Hepatocyte (in vitro differentiated cells): ENCODE results near the gene ETV6. TPM values are rescaled to one million over a fixed set of nuclear protein-coding genes. Genes with fewer than 3 reads are reported as not detected.
A peak's percentile ranks its signal among the peaks of the same experiment; 100 is the strongest.

ENCODE experiments used
- DNase-seq: peaks from one replicate; pipeline ENCODE4 v3.0.0-alpha.2; 2016; ENCODE audit warnings: low spot score
- H2AFZ ChIP-seq: fragments of 200-600 bp; sonication (generic); 2 replicates; pipeline ENCODE4 v1.6.0; 2016; ENCODE audit warnings: antibody characterized with exemption, mild to moderate bottlenecking
- H3K27ac ChIP-seq: fragments of 200-600 bp; sonication (generic); 2 replicates; pipeline ENCODE4 v1.5.1; 2016; ENCODE audit warnings: mild to moderate bottlenecking
- H3K27me3 ChIP-seq: fragments of 200-600 bp; sonication (generic); 2 replicates; pipeline ENCODE4 v1.6.1; 2016
- H3K36me3 ChIP-seq: fragments of 200-600 bp; sonication (generic); replicated peaks from 2 replicates; pipeline ENCODE4 v1.5.1; 2016; ENCODE audit warnings: low read depth; ENCODE audit not compliant: insufficient read depth
- H3K4me1 ChIP-seq: fragments of 200-600 bp; sonication (generic); 2 replicates; pipeline ENCODE4 v1.5.1; 2016; ENCODE audit warnings: mild to moderate bottlenecking, moderate library complexity; ENCODE audit not compliant: insufficient read depth
- H3K4me2 ChIP-seq: fragments of 200-600 bp; sonication (generic); 2 replicates; pipeline ENCODE4 v1.6.0; 2016
- H3K4me3 ChIP-seq: fragments of 200-600 bp; sonication (generic); 2 replicates; pipeline ENCODE4 v1.5.1; 2016; ENCODE audit warnings: mild to moderate bottlenecking
- H3K79me2 ChIP-seq: fragments of 200-600 bp; sonication (generic); 2 replicates; pipeline ENCODE4 v1.6.0; 2017; ENCODE audit warnings: mild to moderate bottlenecking
- H3K9me2 ChIP-seq: fragments of 200-600 bp; sonication (generic); replicated peaks from 2 replicates; pipeline ENCODE4 v1.6.0; 2017; ENCODE audit warnings: mild to moderate bottlenecking; ENCODE audit not compliant: insufficient read depth
- H3K9me3 ChIP-seq: fragments of 200-600 bp; sonication (generic); 2 replicates; pipeline ENCODE4 v1.5.1; 2016; ENCODE audit warnings: low read depth, mild to moderate bottlenecking
- H4K20me1 ChIP-seq: fragments of 200-600 bp; sonication (generic); 2 replicates; pipeline ENCODE4 v1.6.0; 2016; ENCODE audit warnings: mild to moderate bottlenecking; ENCODE audit not compliant: insufficient read depth, poor library complexity, severe bottlenecking
- CTCF ChIP-seq: fragments of 200-600 bp; sonication (generic); IDR thresholded peaks from 2 replicates; pipeline ENCODE4 v1.5.1; 2016; ENCODE audit warnings: antibody characterized with exemption, mild to moderate bottlenecking; ENCODE audit not compliant: poor library complexity
- EZH2 ChIP-seq: fragments of 200-600 bp; sonication (generic); IDR thresholded peaks from 2 replicates; pipeline ENCODE4 v1.6.1; 2016; ENCODE audit warnings: antibody characterized with exemption, mild to moderate bottlenecking, borderline replicate concordance
- EZH2phosphoT487 ChIP-seq: fragments of 200-600 bp; sonication (generic); IDR thresholded peaks from one replicate; pipeline ENCODE4 v1.6.1; 2018; ENCODE audit warnings: antibody characterized with exemption, mild to moderate bottlenecking, low read depth, moderate library complexity; ENCODE audit not compliant: unreplicated experiment, severe bottlenecking
- WGBS: methylation state at CpG from one replicate; pipeline ENCODE4 v1.1.6; 2016; ENCODE audit warnings: low lambda C conversion rate; ENCODE audit errors: missing lambda C conversion rate; 5-methylcytosine and 5-hydroxymethylcytosine counted together
- polyA plus RNA-seq: library from polyadenylated mRNA; unstranded; fragments of >200 nt; fragmentation: Nextera tagmentation; extraction: Ambion mirVana; gene quantifications from 2 replicates; pipeline ENCODE4 v1.2.1, GENCODE V29; 2016
- total RNA-seq: library from RNA; depleted of rRNA; stranded (reverse); fragments of >200 nt; gene quantifications from 2 replicates; pipeline ENCODE4 v1.2.3, GENCODE V29; 2014

The ETV6 gene
- total and polyA plus RNA-seq, 2 experiments from 2014 or later: 8.0 to 9.7 TPM

- no peaks in the 10 kb centered on the region for H3K9me3 ChIP-seq
- H3K79me2 ChIP-seq: peaks cover 58% of the 10 kb centered on the region
- WGBS: 76% methylated on average over 8 of the region's 8 CpGs
- no peaks in the 10 kb centered on the region for H3K27me3 ChIP-seq
- no peak overlapping the region for H2AFZ ChIP-seq
- H3K27ac ChIP-seq: no peak overlapping the region
- no peaks in the 10 kb centered on the region for H3K9me2 ChIP-seq
- H3K4me2 ChIP-seq: no peak overlapping the region
- TF ChIP-seq CTCF: no peak
- no peak for TF ChIP-seq EZH2phosphoT487
- no peak for TF ChIP-seq EZH2
- H3K36me3 ChIP-seq: no peaks in the 10 kb centered on the region
- peaks cover 22% of the 10 kb centered on the region for H3K4me1 ChIP-seq
- no peak for DNase-seq
- H3K4me3 ChIP-seq: no peak overlapping the region
- no peaks in the 10 kb centered on the region for H4K20me1 ChIP-seq
Observed at GRCh38 chr12:11722578-11723138, 73.2 kb downstream of the ETV6 start.

GRCh38 chr12:11723993-11724392 lies 74.5 kb downstream of the ETV6 start:
- H4K20me1 ChIP-seq: no peaks in the 10 kb centered on the region
- WGBS: 76% methylated on average over 6 of the region's 6 CpGs
- H3K9me3 ChIP-seq: no peaks in the 10 kb centered on the region
- H3K4me1 ChIP-seq: peaks cover 12% of the 10 kb centered on the region
- no peak overlapping the region for H3K4me2 ChIP-seq
- no peaks in the 10 kb centered on the region for H3K9me2 ChIP-seq
- no peak for DNase-seq
- peaks cover 64% of the 10 kb centered on the region for H3K79me2 ChIP-seq
- no peak overlapping the region for H2AFZ ChIP-seq
- no peaks in the 10 kb centered on the region for H3K27me3 ChIP-seq
- H3K27ac ChIP-seq: peak overlapping the region; percentile 40
- H3K36me3 ChIP-seq: no peaks in the 10 kb centered on the region
- no peak overlapping the region for H3K4me3 ChIP-seq
- TF ChIP-seq CTCF (no peak), EZH2phosphoT487 (no peak), EZH2 (no peak)

- Histone ChIP-seq H4K20me1 (no peaks in the 10 kb centered on the region), H3K27ac (peak overlapping the region; percentile 40), H3K4me3 (no peak overlapping the region), H3K9me3 (no peaks in the 10 kb centered on the region), H3K4me2 (peak overlapping the region; percentile 32), H2AFZ (no peak overlapping the region), H3K79me2 (peaks cover 60% of the 10 kb centered on the region), H3K36me3 (no peaks in the 10 kb centered on the region), H3K4me1 (peaks cover 13% of the 10 kb centered on the region), H3K9me2 (no peaks in the 10 kb centered on the region), H3K27me3 (no peaks in the 10 kb centered on the region)
- WGBS: 61% methylated on average over 7 of the region's 7 CpGs
- TF ChIP-seq CTCF (no peak), EZH2 (no peak), EZH2phosphoT487 (no peak)
- no peak for DNase-seq
Observed at GRCh38 chr12:11724888-11725311, 75.4 kb downstream of the ETV6 start.

DNA sequence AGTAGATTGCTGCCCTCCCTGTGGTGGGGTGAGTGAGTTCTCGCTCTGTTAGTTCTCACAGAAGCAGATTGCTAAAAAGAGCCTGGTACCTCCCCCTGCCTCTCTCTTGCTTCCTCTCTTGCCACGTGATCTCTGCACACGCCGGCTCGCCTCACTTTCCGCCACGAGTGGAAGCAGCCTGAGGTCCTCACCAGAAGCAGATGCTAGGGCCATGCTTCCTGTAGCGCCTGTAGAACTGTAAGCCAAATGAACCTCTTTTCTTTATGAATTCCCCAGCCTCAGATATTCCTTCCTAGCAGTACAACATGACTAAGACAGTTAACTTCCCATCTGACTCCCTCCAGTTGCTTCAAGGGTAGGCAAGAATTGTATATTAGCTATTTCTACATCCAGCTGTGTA lies 76.2 kb downstream of the ETV6 start:
- 99% methylated on average over 8 of the region's 8 CpGs for WGBS
- Histone ChIP-seq H3K9me2 (no peaks in the 10 kb centered on the region), H2AFZ (no peak overlapping the region), H3K4me3 (no peak overlapping the region), H3K36me3 (no peaks in the 10 kb centered on the region), H3K4me1 (peaks cover 19% of the 10 kb centered on the region), H3K9me3 (no peaks in the 10 kb centered on the region), H3K79me2 (peaks cover 60% of the 10 kb centered on the region), H4K20me1 (no peaks in the 10 kb centered on the region), H3K27ac (no peak overlapping the region), H3K27me3 (no peaks in the 10 kb centered on the region), H3K4me2 (no peak overlapping the region)
- no peak for DNase-seq
- TF ChIP-seq CTCF (no peak), EZH2 (no peak), EZH2phosphoT487 (no peak)
